Cerebellar cortex (tissue), 1 donor: ENCODE results near the gene KNDC1.
"Not testable (repeated sequence)": the region's sequence is repeated elsewhere in the genome, so short reads cannot be mapped to it uniquely, and the experiment has no call there.

ENCODE experiments used
- DNase-seq: peaks from one replicate; pipeline ENCODE4 v3.0.0-alpha.2; 2015; ENCODE audit warnings: low spot score

KNDC1 gene

DNA sequence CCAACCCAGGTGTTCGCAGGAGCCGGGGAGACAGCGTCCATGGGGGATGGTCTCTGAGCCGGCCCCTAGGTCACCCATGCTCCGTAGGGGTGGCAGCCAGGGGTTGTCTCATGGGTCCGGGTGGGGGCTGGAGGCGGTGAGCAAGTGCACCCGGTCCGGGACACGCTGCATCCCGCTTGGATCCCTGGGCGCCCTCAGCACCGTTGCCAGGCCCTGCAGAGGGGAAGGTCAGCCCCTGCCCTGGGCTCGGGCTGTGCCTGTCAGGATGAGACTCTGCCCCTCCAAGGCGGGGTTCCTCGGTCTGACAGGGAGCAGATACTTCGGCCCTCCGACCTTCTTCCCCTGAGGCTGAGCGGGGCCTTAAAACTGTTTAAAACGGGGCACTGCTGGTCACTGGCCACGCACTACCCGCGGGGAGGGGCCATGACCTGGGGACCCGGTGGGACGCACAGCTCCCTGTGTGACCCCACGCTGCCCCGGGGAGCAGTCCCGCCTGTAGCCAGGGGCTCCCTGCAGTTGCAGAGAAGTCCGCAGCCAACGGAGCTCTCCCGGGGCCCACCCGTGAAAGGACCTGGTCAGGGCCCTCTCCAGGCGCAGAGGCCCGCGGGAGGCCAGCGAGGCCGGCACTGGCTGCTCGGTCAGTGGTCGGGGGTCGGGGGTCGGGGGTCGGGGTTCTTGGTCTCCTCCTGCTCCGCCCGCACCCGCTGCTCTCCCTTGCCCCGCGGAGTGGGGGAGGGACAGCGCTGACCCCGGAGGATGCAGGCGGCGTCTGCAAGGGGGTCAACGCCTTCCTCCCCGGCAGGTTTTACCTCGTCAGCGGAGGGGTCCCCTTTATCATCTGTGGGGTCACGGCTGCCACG lies 33.4 kb upstream of the KNDC1 start:
- DNase-seq, result no peak

DNA sequence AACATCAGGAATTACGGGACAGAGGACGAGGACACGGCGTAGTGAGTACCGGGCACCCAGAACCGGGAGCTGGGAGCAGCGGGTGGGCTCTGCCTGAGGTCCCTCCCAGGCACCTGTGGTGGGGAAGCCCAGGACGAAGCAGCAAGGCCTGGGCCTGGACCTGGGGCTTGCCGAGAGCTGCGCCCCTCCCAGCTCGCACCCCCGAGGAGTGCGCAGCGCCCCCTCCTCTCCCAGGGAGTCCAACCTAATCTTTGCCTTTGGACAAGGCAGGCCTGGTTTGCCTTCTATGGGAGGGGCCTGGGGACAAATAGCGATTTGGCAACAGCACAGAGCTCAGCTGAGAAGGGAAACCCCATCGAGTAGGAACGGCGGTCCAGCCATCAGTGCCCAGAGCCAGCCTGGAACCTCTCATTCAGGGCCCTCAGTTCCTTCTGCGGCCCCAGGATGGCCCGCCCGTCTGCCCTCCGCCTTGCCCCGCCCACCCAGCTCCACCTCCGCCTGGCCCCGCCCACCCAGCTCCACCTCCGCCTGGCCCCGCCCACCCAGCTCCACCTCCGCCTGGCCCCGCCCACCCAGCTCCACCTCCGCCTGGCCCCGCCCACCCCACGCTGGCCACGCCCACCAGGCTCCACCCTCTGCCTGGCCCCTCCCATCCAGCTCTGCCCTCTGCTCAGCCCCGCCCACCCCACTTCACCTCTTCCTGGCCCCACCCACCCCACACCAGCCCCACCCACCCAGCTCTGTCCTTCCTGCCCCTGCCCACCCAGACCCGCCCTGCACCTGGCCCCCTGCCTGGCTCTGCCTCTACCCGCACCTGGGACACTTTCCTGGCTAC lies 32.5 kb upstream of the KNDC1 start:
- DNase-seq, result no peak

DNA sequence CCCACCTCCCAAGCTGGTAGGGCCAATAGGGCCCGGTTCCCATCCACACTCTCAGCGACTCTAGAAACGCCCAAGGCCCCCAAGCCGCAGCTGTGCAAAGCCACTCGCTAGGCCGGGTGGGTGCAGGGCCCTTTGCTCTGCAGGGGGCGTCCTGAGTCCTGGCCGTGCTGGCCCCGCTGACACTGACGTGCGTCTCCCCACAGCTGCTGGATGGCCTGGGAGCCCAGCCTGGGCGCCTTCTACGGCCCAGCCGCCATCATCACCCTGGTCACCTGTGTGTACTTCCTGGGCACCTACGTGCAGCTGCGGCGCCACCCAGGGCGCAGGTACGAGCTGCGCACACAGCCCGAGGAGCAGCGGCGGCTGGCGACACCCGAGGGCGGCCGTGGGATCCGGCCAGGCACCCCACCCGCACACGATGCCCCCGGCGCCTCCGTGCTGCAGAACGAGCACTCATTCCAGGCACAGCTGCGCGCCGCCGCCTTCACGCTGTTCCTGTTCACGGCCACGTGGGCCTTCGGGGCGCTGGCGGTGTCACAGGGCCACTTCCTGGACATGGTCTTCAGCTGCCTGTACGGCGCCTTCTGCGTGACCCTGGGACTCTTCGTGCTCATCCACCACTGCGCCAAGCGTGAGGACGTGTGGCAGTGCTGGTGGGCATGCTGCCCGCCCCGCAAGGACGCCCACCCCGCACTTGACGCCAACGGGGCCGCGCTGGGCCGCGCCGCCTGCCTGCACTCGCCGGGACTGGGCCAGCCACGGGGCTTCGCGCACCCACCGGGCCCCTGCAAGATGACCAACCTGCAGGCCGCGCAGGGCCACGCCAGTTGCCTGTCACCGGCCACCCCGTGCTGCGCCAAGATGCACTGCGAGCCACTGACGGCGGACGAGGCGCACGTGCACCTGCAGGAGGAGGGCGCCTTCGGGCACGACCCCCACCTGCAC lies 31.6 kb upstream of the KNDC1 start:
- DNase-seq, result no peak

DNA sequence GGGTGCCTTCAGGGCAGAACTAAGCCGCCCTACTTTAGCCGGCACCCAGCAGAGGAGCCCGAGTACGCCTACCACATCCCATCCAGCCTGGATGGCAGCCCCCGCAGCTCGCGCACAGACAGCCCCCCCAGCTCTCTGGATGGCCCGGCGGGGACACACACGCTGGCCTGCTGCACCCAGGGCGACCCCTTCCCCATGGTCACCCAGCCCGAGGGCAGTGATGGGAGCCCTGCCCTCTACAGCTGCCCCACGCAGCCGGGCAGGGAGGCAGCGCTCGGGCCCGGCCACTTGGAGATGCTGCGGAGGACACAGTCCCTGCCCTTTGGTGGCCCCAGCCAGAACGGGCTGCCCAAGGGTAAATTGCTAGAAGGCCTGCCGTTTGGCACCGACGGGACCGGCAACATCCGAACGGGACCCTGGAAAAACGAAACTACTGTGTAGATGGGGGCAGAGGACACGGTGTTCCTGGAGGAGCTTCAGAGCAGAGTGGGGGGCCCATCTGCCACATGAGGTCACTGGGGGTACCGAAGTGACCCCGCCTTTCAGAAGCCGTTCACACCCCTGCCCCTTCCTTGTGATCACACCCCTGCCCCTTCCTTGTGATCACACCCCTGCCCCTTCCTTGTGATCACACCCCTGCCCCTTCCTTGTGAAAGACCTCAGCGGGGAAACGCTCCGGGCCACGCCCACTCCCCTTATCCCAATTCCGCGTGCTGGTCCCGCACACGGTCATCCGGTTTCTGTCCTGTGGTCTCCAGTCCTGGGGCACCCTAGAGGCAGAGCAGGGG lies 30.8 kb upstream of the KNDC1 start:
- no peak for DNase-seq

DNA sequence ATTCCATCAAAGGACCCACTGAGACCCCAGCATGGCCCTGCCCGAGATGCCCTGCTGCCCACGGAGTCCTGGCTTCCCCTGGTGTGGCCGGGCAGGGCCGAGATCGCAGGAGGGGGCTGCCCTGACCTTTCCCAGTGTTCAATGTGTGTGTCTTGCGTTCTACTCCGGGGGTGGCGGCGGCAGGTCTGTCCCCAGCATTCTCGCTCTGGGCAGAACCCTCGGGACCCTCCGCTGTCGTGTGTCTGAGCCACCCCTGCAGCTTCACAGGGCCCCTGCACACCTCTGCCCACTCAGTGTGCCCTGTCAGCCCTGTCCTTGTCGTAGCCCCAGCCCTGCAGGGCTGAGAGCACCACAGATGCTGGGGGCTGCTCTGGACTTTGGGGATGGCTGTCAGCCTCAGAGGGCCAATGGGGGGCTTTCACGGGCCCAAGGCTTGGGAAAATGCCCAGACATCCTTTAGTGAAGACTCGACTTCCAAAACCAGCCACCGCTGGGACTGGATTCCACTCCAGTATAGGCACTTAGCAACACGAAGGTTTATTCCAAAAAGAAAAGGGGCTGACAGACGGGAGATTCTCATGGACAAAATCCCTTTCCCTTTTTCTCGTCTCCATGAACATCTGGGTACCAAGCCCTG lies 30.0 kb upstream of the KNDC1 start:
- no peak for DNase-seq

DNA sequence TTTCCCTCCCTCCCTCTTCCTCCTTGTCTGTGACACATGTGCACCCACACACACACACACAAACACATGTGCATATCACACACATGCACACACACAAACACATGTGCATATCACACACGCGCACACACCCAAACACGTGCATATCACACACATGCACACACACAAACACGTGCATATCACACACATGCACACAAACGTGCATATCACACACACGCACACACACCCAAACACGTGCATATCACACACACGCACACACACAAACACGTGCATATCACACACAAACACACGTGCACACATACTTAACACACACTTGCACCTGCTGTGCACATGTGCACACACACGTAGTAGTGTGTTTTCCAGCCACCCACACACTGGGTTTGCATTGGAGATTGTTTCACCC lies 29.4 kb upstream of the KNDC1 start:
- DNase-seq, result no peak

DNA sequence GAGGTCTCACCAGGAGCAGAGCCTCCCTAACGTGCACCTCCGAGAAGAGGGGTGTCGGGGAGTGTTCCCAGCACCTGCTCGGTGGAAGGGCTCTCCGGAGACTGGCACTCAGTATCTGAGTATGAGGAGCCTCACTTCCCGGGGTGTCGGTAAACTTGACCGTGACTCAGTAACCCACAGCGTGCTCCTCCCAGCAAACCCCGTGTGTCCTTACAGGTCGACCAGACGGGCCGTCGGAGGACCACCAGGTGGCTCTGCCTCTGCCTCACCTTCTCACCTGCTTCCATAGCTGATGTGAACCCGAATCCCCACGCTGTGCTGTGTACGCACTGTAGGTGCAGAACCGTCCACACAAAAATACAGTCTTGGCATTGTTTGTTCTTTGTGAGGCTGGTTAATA lies 29.0 kb upstream of the KNDC1 start:
- DNase-seq, result no peak

DNA sequence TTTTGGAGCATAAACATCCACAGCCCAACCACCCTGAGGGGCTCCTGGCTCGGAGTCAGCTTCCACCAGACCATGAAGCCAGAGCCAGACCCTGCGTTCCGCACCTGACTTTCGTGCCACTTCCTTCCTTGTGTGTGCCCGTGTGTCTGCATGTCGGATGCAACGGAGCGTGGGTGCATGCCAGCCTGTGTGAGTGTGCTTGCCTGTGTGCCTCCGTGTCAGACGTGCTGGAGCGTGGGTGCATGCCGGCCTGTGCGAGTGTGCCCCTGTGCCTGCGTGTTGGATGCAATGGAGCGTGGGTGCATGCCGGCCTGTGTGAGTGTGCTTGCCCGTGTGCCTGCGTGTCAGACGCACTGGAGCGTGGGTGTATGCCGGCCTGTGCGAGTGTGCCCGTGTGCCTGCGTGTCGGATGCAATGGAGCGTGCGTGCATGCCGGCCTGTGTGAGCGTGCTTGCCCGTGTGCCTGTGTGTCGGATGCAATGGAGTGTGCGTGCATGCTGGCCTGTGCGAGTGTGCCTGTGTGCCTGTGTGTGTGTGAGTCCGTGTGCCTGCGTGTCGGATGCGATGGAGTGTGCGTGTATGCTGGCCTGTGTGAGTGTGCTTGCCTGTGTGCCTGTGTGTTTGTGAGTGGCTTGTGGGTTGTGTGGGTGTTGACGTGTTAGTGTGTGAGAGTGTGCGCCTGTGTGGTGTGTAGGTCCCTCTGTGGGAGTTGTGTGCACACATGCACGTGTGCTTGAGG lies 28.1 kb upstream of the KNDC1 start:
- no peak for DNase-seq

DNA sequence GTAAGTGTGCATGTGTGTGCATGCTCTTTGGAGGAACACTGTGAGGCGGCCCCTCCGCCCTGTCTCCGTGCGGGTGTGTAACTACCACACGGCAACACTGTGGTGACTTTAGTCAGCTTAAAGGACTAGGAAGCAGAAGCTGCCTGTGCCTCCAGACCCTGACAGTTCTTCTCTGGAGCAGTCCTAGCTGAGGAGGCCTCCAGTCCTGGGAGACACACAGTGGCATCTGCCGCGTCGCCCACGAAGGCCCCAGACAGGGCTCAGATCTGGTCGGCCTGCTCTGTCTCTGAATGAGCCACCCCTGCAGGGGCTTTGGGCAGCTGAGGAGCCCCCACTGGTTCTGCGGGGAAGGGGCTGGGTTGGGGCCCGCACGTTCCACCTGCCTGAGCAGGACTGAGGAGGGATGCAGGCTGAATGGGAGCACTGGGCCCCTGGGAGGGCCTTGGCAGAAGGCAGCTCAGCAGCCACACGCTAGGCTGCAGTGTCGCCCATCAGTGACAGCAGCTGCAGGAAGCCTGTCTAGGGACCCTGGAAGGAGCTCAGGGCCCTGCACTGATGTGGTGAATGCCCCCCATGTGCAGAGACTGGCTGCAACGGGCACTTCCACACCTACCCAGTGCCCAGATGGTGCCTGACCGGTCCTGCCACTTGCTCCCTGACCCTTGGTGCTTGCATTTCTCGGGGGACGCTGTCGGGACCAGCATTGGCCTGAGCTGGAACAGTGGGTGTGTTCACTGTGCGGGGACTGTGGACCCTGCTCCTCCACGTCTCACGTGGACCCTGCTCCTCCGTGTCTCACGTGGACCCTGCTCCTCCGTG lies 27.3 kb upstream of the KNDC1 start:
- DNase-seq, result no peak

DNA sequence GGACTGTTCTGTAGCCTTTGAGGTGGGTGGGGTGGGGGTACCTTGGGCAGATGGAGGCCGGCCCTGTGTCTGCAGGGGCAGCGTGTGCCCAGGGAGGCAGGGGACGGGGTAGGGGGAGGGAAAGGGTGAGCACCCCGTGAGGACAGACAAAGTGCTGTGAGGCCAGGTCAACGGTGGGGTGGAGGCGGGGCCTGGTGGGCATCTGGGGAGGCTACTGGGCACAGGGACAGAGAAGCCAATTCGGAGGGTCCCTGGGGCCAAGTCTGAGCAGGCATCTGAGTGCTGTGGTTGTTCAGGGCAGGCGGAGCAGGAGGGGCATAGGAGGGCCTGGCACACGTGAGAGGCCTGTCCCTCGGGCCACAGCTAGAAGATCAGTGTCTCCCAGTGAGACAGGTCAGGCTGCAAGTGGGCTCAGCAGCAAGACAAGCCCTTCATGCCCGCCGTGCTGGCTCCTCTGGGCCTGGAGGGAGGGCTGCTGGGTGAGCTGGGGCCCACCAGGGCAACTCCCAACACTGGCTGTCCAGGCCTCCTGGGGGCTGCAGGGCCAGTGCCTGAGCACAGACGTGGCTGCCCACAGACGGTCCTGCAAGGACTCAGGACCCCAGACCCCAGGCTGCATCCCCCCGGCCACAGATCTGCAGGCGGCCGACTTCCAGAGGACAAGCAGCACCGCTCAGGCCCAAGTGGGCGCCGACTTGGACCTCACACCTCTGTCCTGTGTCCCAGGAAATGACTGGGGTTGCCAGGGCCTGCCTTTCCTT lies 26.4 kb upstream of the KNDC1 start:
- DNase-seq, result no peak

DNA sequence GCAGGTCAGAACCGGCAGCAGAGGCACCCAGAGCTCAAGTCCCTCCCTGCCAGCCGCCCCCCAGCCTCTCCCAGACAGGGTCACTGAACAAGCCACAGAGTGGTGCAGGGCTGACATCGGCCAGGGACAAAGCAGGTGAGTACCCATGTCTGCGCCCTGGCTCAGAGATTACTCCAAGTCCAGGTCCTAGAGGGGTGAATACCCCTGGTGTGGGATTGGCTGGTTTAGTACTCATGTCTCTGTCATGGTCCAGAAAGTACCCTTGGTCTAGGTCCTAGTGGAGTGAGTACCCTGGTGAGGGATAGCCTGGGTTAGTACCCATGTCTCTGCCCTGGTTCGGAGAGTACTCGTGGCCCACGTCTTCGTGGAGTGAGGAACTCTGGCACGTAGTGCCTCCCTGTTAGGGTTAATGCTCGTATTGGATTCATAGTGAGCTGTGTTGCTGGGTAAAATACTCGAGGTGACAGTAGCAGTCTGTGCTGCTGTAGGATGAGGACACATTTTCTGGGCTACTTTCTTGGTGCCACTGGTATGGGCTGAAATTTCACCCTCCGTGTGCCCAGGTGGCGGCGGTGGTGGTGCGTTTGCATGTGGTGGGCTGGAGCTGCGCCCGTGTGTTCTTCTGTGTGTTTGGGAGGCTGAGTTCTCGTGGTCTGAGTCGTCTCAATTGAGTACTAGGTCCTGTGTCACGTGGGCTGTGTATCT lies 25.5 kb upstream of the KNDC1 start:
- no peak for DNase-seq

DNA sequence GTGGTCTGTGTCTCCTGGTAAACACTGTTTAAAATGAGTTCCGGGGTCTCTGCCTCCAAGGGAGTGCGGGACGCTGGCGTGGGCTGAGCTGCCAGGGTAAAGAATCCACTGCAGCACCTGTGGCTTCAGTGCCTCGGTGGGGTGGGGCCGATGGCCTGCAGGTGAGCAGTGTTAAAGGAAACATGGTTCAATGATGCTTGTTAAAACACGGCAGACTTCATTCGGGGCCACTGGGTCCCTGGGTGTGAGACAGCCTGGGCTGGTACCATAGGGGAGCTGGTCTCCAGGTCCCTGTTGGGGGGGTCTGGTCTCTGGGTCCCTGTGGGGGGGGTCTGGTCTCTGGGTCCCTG lies 24.9 kb upstream of the KNDC1 start:
- DNase-seq, result no peak

DNA sequence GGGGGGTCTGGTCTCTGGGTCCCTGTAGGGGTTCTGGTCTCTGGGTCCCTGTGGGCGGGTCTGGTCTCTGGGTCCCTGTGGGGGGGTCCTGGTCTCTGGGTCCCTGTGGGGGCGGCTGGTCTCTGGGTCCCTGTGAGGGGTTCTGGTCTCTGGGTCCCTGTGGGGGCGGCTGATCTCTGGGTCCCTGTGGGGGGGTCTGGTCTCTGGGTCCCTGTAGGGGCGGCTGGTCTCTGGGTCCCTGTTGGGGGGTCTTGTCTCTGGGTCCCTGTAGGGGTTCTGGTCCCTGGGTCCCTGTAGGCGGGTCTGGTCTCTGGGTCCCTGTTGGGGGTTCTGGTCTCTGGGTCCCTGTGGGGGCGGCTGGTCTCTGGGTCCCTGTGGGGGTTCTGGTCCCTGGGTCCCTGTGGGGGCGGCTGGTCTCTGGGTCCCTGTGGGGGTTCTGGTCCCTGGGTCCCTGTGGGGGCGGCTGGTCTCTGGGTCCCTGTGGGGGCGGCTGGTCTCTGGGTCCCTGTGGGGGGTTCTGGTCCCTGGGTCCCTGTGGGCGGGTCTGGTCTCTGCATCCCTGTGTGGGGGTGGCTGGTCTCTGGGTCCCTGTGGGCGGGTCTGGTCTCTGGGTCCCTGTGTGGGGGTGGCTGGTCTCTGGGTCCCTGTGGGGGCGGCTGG lies 22.4 kb upstream of the KNDC1 start:
- DNase-seq, result not testable (repeated sequence)

DNA sequence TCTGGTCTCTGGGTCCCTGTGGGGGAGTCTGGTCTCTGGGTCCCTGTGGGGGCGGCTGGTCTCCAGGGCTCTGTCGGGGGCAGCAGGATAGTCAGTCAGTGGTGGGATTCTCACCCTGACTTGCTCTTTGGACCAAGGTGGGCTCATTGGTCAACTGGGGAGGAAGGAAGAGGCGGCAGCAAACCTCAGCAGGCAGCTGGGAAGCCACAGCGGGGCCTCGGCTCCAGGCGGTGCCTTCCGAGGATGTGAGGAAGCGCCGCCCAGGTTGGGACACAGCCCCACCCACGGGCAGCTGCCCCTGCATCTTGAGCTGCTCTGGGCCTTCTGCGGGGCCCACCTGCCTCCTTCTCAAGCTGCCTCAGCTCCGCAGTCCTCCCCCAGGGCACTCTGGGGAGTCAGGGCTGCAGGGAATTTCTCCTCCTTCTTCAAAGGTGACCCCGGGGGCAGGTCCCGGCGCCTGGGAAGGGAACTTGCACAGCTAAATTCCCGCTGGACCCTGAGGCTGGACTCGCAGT lies 20.4 kb upstream of the KNDC1 start:
- no peak for DNase-seq

DNA sequence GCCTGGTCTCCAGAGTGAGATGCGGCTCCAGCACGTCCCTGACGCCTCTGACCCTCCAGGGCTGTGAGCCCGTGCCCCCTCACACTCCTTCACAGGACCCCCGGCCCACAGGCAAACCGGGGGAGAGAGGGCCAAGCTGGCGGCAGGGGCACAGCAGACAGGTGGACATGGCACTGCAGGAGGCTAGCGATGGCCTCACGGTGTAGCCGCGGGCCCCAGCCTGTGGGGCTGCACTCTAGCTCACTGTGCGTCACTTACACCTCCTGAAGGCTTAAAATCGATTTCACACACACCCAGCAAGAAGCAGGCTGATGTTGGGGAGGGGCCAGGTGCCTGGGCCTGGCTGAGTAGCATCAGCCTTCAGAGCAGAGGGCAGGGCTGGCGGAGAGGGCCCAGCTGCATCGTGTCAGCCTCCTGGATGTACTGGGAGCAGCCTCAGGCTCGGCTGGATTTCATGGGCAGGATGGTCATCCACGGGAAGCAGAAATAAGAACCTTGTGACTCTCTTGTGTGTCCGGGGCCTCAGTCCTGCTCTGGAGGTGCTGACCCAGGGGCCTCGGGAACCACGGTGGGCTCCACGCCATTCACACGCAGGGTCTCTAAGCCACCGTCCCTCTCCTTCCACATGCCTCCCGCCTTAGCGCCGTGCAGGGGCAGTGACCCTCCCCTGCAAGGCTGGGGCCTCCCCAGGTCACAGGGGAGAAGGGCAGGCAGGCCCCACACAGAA lies 19.4 kb upstream of the KNDC1 start:
- DNase-seq, result no peak

DNA sequence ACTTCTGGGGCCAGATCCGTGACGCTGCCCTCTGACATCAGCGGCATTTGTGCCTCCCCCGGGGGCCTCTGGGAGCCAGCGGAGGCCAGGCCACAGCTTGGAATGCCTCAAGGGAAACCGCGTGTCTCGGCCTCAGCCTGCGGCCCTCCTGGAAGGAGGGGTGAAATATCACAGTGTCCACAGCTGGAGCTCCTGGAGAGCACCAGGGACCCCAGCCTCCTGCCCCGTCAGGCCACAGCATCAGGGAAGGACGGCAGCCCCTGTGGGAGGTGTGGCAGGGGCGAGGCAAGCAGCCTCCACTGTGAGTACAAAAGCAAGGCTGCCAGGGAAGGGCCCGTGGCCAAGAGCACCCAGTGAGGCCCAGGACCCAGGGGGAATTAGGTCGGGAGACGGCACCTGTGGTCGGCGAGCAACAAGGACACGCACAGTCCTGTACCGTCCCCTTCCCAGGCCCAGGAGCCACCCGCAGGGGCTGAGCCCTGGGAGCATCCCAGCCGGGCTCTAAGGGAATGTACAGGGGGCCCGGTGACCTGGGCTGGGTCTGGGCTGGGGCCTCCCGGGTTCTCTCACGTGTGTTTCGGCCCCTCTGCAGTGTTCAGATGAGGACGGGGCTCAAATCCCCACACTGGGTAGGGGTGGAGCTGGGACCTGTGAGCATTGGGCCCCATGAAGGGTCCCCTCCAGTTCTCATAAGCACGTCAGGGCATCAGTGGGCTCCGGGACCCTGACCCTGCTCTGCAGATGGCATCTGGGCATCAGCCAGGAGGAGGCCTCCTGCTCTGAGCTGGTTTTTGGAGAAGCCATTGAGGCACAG lies 18.7 kb upstream of the KNDC1 start:
- no peak for DNase-seq
